HEK293 (cell line): ENCODE results near the gene ATXN2.

Experiments used
- CTCF ChIA-PET: fragments of 350-600 bp; formaldehyde crosslinking; extraction: SDS; loops from one replicate; lab custom pipeline; 2021; ENCODE audit warnings: antibody characterized with exemption; lab: Yijun Ruan, JAX
- POLR2A ChIA-PET: fragments of 300-600 bp; formaldehyde crosslinking; extraction: SDS; loops from one replicate; lab custom pipeline; 2020; ENCODE audit warnings: antibody characterized with exemption, inconsistent platforms; lab: Yijun Ruan, JAX
- H3K27ac ChIP-seq: fragments of 200-500 bp; sonication (Bioruptor generic); 2 replicates; pipeline ENCODE4 v1.5.1; 2014; ENCODE audit warnings: low read depth, low read length, control low read depth, inconsistent platforms; ENCODE audit errors: extremely low read depth
- H3K36me3 ChIP-seq, 2 experiments: fragments of 200-500 bp in 1 of 2; sonication (Bioruptor generic) in 1 of 2; 1 replicate in 1 of 2; 2 replicates in 1 of 2; pipeline ENCODE4 v1.5.1; 2014 to 2017; ENCODE audit warnings: inconsistent platforms in 2 of 2, low read length in 2 of 2; ENCODE audit not compliant: control insufficient read depth in 2 of 2, insufficient read depth in 1 of 2
- H3K4me1 ChIP-seq: fragments of 200-500 bp; sonication (Bioruptor generic); 2 replicates; pipeline ENCODE4 v1.5.1; 2014; ENCODE audit warnings: mild to moderate bottlenecking, low read length, inconsistent platforms; ENCODE audit not compliant: control insufficient read depth, insufficient read depth
- H3K4me3 ChIP-seq: 2 replicates; pipeline ENCODE4 v1.5.1; 2011; ENCODE audit warnings: low read depth, mild to moderate bottlenecking, control low read depth, low read length, moderate library complexity
- H3K9me3 ChIP-seq: fragments of 200-500 bp; sonication (Bioruptor generic); 2 replicates; pipeline ENCODE4 v1.5.1; 2014; ENCODE audit warnings: low read depth, low read length, inconsistent platforms; ENCODE audit not compliant: control insufficient read depth, insufficient read depth
- BCL11A ChIP-seq: fragments of 450-650 bp; formaldehyde crosslinking; IDR thresholded peaks from 2 replicates; pipeline ENCODE4 v1.5.1; 2016; ENCODE audit warnings: low read depth, missing biosample characterization, missing genetic modification characterization
- ELK4 ChIP-seq: IDR thresholded peaks from 2 replicates; pipeline ENCODE4 v1.6.1; 2011; ENCODE audit warnings: mild to moderate bottlenecking, low read depth, low read length, borderline replicate concordance
- HOXC10 ChIP-seq: sonication (generic); formaldehyde crosslinking; IDR thresholded peaks from 2 replicates; pipeline ENCODE4 v1.8.1; 2023; ENCODE audit warnings: mild to moderate bottlenecking, missing genetic modification reagents
- PBX3 ChIP-seq: sonication (generic); formaldehyde crosslinking; IDR thresholded peaks from 2 replicates; pipeline ENCODE4 v1.8.1; 2022; ENCODE audit warnings: mild to moderate bottlenecking, moderate library complexity, missing genetic modification reagents
- SETDB1 ChIP-seq: IDR thresholded peaks from one replicate; pipeline ENCODE4 v1.6.1; 2017; ENCODE audit warnings: mild to moderate bottlenecking, low read length, moderate library complexity, mixed read lengths; ENCODE audit not compliant: insufficient read length
- TRIM28 ChIP-seq: IDR thresholded peaks from 2 replicates; pipeline ENCODE4 v1.6.1; 2011; ENCODE audit warnings: low read length, control low read depth, borderline replicate concordance
- ZIC2 ChIP-seq: fragments of 450-650 bp; formaldehyde crosslinking; IDR thresholded peaks from 2 replicates; pipeline ENCODE4 v1.5.1; 2016; ENCODE audit warnings: missing biosample characterization, missing genetic modification characterization
- ZNF10 ChIP-seq: fragments of 450-650 bp; formaldehyde crosslinking; IDR thresholded peaks from 2 replicates; pipeline ENCODE4 v1.5.1; 2017; ENCODE audit warnings: missing biosample characterization, missing genetic modification characterization
- ZNF121 ChIP-seq: fragments of 450-650 bp; formaldehyde crosslinking; IDR thresholded peaks from 2 replicates; pipeline ENCODE4 v1.5.1; 2016; ENCODE audit warnings: missing biosample characterization, missing genetic modification characterization
- ZNF140 ChIP-seq: fragments of 450-650 bp; formaldehyde crosslinking; IDR thresholded peaks from 2 replicates; pipeline ENCODE4 v1.5.1; 2016; ENCODE audit warnings: missing biosample characterization, missing genetic modification characterization
- ZNF174 ChIP-seq: fragments of 450-650 bp; formaldehyde crosslinking; IDR thresholded peaks from 2 replicates; pipeline ENCODE4 v1.5.0; 2017; ENCODE audit warnings: missing biosample characterization, mild to moderate bottlenecking, missing genetic modification characterization
- ZNF202 ChIP-seq: fragments of 450-650 bp; formaldehyde crosslinking; IDR thresholded peaks from 2 replicates; pipeline ENCODE4 v1.5.1; 2016; ENCODE audit warnings: missing biosample characterization, missing genetic modification characterization, borderline replicate concordance
- ZNF214 ChIP-seq: fragments of 450-650 bp; formaldehyde crosslinking; IDR thresholded peaks from 2 replicates; pipeline ENCODE4 v1.5.1; 2017; ENCODE audit warnings: missing biosample characterization, mild to moderate bottlenecking, missing genetic modification characterization, borderline replicate concordance
- ZNF223 ChIP-seq: fragments of 450-650 bp; formaldehyde crosslinking; IDR thresholded peaks from 2 replicates; pipeline ENCODE4 v1.5.1; 2016; ENCODE audit warnings: missing biosample characterization, missing genetic modification characterization
- ZNF24 ChIP-seq: fragments of 450-650 bp; formaldehyde crosslinking; IDR thresholded peaks from 2 replicates; pipeline ENCODE4 v1.5.1; 2016; ENCODE audit warnings: missing biosample characterization, missing genetic modification characterization
- ZNF311 ChIP-seq: fragments of 450-650 bp; formaldehyde crosslinking; IDR thresholded peaks from 2 replicates; pipeline ENCODE4 v1.5.1; 2017; ENCODE audit warnings: missing biosample characterization, missing genetic modification characterization, borderline replicate concordance
- ZNF366 ChIP-seq: fragments of 450-650 bp; formaldehyde crosslinking; conservative IDR thresholded peaks from 2 replicates; pipeline ENCODE4 v1.5.1; 2016; ENCODE audit warnings: missing biosample characterization, missing genetic modification characterization
- ZNF391 ChIP-seq: fragments of 450-650 bp; formaldehyde crosslinking; IDR thresholded peaks from 2 replicates; pipeline ENCODE4 v1.5.1; 2016; ENCODE audit warnings: low read depth, missing biosample characterization, missing genetic modification characterization, borderline replicate concordance
- ZNF394 ChIP-seq: fragments of 450-650 bp; formaldehyde crosslinking; IDR thresholded peaks from 2 replicates; pipeline ENCODE4 v1.5.1; 2016; ENCODE audit warnings: missing biosample characterization, missing genetic modification characterization, mild to moderate bottlenecking, moderate library complexity, borderline replicate concordance
- ZNF530 ChIP-seq: fragments of 450-650 bp; formaldehyde crosslinking; IDR thresholded peaks from 2 replicates; pipeline ENCODE4 v1.5.1; 2016; ENCODE audit warnings: low read depth, missing biosample characterization, missing genetic modification characterization
- ZNF544 ChIP-seq: fragments of 450-650 bp; formaldehyde crosslinking; IDR thresholded peaks from 2 replicates; pipeline ENCODE4 v1.5.0; 2017; ENCODE audit warnings: missing biosample characterization, missing genetic modification characterization
- ZNF548 ChIP-seq: fragments of 450-650 bp; formaldehyde crosslinking; IDR thresholded peaks from 2 replicates; pipeline ENCODE4 v1.5.1; 2016; ENCODE audit warnings: missing biosample characterization, missing genetic modification characterization
- ZNF560 ChIP-seq: fragments of 450-650 bp; formaldehyde crosslinking; IDR thresholded peaks from 2 replicates; pipeline ENCODE4 v1.5.1; 2017; ENCODE audit warnings: missing biosample characterization, missing genetic modification characterization, borderline replicate concordance
- ZNF561 ChIP-seq: fragments of 450-650 bp; IDR thresholded peaks from 2 replicates; pipeline ENCODE4 v1.5.1; 2018; ENCODE audit warnings: missing biosample characterization, missing genetic modification characterization, borderline replicate concordance
- ZNF596 ChIP-seq: fragments of 450-650 bp; IDR thresholded peaks from 2 replicates; pipeline ENCODE4 v1.5.0; 2018; ENCODE audit warnings: missing biosample characterization, mild to moderate bottlenecking, missing genetic modification characterization, moderate library complexity
- ZNF610 ChIP-seq: fragments of 450-650 bp; formaldehyde crosslinking; IDR thresholded peaks from 2 replicates; pipeline ENCODE4 v1.5.1; 2016; ENCODE audit warnings: missing biosample characterization, missing genetic modification characterization, borderline replicate concordance
- ZNF623 ChIP-seq: fragments of 450-650 bp; formaldehyde crosslinking; IDR thresholded peaks from 2 replicates; pipeline ENCODE4 v1.5.1; 2016; ENCODE audit warnings: missing biosample characterization, missing genetic modification characterization
- ZNF747 ChIP-seq: fragments of 450-650 bp; formaldehyde crosslinking; IDR thresholded peaks from 2 replicates; pipeline ENCODE4 v1.5.1; 2016; ENCODE audit warnings: missing biosample characterization, missing genetic modification characterization
- TF ChIP-seq, protein P1 (sequence below): fragments of 450-650 bp; formaldehyde crosslinking; IDR thresholded peaks from 2 replicates; pipeline ENCODE4 v1.5.1; 2016; ENCODE audit warnings: missing biosample characterization, missing genetic modification characterization, borderline replicate concordance
- TF ChIP-seq, protein P2 (sequence below): fragments of 450-650 bp; formaldehyde crosslinking; IDR thresholded peaks from 2 replicates; pipeline ENCODE4 v1.5.1; 2016; ENCODE audit warnings: missing biosample characterization, missing genetic modification characterization

Gene ATXN2

DNA sequence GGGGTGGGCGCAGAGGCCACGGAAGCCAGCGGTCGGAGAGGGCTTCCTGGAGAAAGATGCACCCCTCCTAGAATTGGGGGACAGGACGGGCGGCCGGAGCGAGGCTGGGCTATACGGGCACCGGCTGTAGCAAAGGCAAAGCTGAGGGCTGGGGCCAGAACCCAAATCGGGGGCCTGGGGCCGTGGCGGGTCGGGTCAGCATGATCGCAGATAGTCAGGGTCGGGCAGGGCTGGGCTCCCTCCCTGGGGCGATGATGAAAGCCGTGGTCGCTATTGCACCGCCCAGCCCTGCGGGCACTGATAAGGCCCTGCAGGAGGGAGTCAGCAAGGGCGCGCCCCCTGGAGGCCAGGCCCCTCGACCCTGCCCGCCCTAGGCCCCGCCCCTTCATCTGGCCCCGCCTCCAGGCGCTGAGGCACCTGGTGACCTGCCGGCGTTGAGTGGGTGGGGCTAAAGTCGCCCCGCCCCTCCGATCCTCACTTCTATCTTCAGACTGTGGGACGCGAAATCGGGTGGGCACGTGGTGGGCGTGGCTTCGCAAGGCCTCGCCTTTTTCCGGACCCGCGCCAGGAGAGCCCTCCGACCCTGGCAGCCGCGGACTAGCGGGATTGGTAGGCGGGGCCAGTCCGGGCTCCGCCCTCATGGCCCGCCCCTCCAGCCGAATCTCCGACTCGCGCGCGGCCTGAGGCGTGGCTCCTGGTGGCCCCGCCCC is 193.8 kb downstream of the ATXN2 start:
- CTCF ChIA-PET: interaction anchor here (0.6 to 3.3 kb wide), 6 partner anchors 9 to 336 kb away, joined by 3 to 34 read pairs (median 4); no protein-coding TSS in a partner anchor
- Histone ChIP-seq H3K36me3 (no peaks in the 10 kb centered on the region), H3K27ac (peak overlapping the region; percentile 40; the same call in 1 of the 2 replicates), H3K4me3 (peak overlapping the region; percentile 59), H3K9me3 (no peaks in the 10 kb centered on the region), H3K4me1 (no peaks in the 10 kb centered on the region)
- POLR2A ChIA-PET: interaction anchor here (1.4 kb wide), 1 partner anchor 40 kb away, joined by 4 read pairs; no protein-coding TSS in a partner anchor
- TF ChIP-seq ZNF560 (tag by site-specific recombination): no peak
- peak; percentile 98 for TF ChIP-seq ZIC2 (tag by site-specific recombination)
- no peak for TF ChIP-seq ZNF623 (tag by site-specific recombination)
- TF ChIP-seq BCL11A: peak; percentile 95; the same call in 1 of the 2 replicates
- TF ChIP-seq ZNF391 (tag by site-specific recombination): 0 out of 2 replicates have a peak, but pooled peaks have one; percentile 44
- TF ChIP-seq ZNF10 (tag by site-specific recombination): peak; percentile 81; the same call in 1 of the 2 replicates
- TF ChIP-seq TRIM28: no peak
- peak; percentile 81 for TF ChIP-seq ZNF366 (tag by site-specific recombination)
- no peak for TF ChIP-seq ZNF121
- no peak for TF ChIP-seq SETDB1
- no peak for TF ChIP-seq HOXC10 (CRISPR knock-in tag)
- peak; percentile 80 for TF ChIP-seq ZNF24 (tag by site-specific recombination)
- no peak for TF ChIP-seq ZNF311 (tag by site-specific recombination)
- TF ChIP-seq ZNF394 (tag by site-specific recombination): no peak
- TF ChIP-seq ZNF610 (tag by site-specific recombination): peak; percentile 57; the same call in 1 of the 2 replicates
- TF ChIP-seq ZNF530: no peak
- TF ChIP-seq ZNF174 (tag by site-specific recombination): no peak
- TF ChIP-seq, protein P1, sequence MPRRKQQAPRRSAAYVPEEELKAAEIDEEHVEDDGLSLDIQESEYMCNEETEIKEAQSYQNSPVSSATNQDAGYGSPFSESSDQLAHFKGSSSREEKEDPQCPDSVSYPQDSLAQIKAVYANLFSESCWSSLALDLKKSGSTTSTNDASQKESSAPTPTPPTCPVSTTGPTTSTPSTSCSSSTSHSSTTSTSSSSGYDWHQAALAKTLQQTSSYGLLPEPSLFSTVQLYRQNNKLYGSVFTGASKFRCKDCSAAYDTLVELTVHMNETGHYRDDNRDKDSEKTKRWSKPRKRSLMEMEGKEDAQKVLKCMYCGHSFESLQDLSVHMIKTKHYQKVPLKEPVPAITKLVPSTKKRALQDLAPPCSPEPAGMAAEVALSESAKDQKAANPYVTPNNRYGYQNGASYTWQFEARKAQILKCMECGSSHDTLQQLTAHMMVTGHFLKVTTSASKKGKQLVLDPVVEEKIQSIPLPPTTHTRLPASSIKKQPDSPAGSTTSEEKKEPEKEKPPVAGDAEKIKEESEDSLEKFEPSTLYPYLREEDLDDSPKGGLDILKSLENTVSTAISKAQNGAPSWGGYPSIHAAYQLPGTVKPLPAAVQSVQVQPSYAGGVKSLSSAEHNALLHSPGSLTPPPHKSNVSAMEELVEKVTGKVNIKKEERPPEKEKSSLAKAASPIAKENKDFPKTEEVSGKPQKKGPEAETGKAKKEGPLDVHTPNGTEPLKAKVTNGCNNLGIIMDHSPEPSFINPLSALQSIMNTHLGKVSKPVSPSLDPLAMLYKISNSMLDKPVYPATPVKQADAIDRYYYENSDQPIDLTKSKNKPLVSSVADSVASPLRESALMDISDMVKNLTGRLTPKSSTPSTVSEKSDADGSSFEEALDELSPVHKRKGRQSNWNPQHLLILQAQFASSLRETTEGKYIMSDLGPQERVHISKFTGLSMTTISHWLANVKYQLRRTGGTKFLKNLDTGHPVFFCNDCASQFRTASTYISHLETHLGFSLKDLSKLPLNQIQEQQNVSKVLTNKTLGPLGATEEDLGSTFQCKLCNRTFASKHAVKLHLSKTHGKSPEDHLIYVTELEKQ (tag by site-specific recombination): peak; percentile 78
- TF ChIP-seq ZNF140 (tag by site-specific recombination): no peak
- TF ChIP-seq ZNF202: no peak
- no peak for TF ChIP-seq ELK4
- no peak for TF ChIP-seq ZNF223
- no peak for TF ChIP-seq ZNF544 (tag by site-specific recombination)
- no peak for TF ChIP-seq ZNF214 (tag by site-specific recombination)
- no peak for TF ChIP-seq PBX3
- TF ChIP-seq ZNF561 (tag by site-specific recombination): peak; percentile 86
- no peak for TF ChIP-seq ZNF596 (tag by site-specific recombination)
- no peak for TF ChIP-seq ZNF747
- TF ChIP-seq, protein P2, sequence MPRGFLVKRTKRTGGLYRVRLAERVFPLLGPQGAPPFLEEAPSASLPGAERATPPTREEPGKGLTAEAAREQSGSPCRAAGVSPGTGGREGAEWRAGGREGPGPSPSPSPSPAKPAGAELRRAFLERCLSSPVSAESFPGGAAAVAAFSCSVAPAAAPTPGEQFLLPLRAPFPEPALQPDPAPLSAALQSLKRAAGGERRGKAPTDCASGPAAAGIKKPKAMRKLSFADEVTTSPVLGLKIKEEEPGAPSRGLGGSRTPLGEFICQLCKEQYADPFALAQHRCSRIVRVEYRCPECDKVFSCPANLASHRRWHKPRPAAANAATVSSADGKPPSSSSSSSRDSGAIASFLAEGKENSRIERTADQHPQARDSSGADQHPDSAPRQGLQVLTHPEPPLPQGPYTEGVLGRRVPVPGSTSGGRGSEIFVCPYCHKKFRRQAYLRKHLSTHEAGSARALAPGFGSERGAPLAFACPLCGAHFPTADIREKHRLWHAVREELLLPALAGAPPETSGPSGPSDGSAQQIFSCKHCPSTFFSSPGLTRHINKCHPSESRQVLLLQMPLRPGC (tag by site-specific recombination): no peak
- TF ChIP-seq ZNF548 (tag by site-specific recombination): no peak
